GM19043 (cell line): Measurements from ENCODE around the gene CLEC12A.
"Not testable (repeated sequence)": the region's sequence is repeated elsewhere in the genome, so short reads cannot be mapped to it uniquely, and the experiment has no call there.

Source experiments
- ATAC-seq: cut with Tn5 transposase; IDR thresholded peaks from one replicate; pipeline ENCODE4 v1.9.1; 2021; ENCODE audit warnings: low read depth; ENCODE audit not compliant: unreplicated experiment

CLEC12A gene

DNA sequence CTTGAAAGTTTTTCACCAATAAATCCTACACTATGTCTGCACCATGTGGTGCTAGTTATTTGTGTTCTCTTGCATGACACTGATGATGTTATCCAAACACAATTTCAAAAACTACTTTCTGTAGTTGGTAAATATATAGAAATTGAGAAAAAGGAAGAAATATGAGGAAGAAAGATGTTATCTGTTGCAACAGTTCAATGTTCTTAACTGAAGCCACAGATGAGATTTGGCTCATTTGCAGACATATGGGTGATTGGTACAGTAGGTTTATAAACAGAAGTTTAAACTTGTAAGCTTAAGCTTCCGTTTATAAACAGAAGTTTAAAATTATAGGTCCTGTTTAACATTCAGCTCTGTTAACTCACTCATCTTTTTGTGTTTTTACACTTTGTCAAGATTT, at the start of gene CLEC12A:
CLEC12A (plus strand) TSS at position 229 of the 400 bp plus-strand sequence. CDS start 188 bp downstream, outside the sequence.
- no peak for ATAC-seq

DNA sequence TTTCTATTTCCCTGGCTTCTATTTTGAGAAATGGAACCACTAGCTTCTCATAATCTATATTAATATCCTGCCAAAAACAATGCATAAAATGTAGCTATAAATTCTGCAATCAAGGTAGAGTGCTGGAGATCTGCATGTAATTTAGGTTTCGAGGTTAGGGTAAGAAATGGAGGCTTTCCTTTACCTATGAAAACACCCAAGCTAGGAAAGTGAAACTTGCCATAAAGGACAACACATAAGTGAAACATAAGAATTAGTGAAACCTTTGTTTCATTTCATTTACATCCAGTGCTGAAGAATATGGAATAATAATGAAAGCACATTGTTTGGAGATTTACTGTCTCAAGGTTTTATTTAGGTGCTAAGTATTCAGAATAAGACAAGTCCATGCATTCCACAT, 48.8 kb upstream of the CLEC12A start:
- no peak for ATAC-seq

DNA sequence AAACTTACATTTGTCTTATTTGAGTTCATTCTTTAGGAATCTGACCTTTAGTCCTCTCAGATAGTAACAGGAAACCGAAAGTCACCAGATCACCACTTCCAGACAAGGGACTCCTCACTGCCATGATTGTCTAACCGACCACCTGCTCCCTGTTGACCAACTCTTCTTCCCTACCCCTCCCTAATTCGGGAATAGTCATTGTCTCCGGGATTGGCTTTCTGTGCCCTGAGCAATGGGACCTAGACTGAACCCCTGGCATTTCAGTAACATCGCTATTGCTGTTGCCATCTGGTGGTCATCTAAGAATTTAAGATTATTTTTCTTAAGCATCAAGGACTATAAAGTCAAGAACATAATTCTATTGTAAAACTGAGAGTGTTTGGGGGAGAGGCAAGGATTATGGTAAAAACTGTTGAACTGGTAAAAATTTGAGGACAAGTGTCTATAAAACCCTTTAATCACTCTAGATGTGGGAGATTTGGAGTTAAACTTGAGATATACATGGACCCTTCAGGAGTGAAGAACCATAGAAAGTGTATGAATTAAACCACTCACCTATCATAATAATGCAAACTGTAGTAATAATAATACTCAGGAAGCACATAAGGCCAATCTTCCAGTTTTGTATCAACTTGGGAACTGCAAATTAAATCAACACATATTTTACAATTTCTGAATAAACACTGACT, 45.4 kb upstream of the CLEC12A start:
- no peak for ATAC-seq

DNA sequence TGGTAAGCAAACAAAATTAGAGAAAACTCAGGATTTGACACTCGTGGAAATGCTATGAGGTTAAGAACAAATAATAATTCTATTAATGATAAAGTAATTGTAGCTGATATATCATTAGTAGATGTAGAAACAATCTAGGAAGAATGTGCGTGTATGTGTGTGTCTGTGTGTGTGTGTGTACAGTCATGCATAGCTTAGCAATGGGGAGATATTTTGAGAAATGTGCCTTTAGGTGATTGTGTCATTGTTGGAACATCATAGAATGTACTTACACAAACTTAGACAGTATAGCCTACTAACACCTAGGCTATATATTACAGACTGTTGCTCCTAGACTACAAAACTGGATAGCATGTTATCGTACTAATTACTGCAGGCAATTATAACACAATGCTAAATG, 44.3 kb upstream of the CLEC12A start:
- no peak for ATAC-seq

DNA sequence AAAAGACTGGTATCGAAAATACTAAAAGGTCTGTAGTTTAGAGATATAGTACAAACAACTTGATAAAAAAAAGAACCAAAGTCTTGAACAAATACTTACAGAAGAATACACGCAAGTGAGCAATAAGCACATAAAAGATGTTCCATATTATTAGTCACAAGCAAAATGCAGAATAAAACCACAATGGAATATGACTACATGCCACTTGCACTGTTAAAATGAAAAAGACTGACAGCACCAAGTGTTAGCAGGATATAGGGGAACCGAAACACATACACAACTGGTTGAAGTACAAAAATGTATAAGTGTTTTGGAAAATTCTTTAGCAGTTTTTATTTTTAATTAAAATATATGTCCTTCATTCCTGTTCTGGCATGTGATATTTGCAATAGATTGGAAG, 42.6 kb upstream of the CLEC12A start:
- no peak for ATAC-seq

DNA sequence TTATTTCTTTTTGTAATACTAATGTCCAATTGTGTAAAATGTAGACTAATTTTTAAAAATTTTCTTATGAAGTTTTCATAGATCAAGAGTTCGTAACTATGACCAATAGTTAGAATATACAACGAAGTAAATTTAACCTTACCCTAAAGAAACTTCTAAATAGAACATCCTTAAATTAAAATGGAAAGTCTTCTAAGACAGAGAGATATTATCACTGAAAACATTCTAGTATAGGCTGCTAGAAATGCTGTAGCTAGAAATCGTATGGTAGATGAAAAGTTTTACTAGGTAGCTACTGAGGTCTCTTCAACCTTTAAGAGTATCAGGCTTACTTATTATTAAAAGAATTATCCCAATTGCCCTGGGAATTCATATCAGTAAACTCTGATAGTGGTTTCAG, 40.0 kb upstream of the CLEC12A start:
- no peak for ATAC-seq

DNA sequence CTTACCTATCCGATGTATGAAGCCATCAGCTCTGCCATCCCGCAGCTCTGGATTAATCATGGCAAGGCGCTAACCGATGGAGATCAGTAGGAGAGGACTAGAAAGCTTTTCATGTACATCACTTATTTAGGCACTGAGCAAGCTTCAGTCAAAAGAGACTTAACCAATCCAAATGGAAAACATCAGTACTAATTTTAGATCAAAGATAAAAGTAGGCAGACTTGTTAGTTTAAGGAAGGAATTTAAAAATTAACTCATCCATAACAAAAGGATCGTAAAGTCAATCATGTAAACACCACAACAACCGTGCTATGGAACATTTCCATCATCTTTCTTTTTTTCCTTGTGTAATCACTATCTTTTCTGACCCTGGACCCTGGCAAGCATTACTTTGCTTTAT, 38.9 kb upstream of the CLEC12A start, which contains the start of gene CLEC2A:
CLEC2A (minus strand) TSS at position 101 of the 400 bp plus-strand sequence; CDS start at position 60, 41 bp downstream.
- no peak for ATAC-seq

DNA sequence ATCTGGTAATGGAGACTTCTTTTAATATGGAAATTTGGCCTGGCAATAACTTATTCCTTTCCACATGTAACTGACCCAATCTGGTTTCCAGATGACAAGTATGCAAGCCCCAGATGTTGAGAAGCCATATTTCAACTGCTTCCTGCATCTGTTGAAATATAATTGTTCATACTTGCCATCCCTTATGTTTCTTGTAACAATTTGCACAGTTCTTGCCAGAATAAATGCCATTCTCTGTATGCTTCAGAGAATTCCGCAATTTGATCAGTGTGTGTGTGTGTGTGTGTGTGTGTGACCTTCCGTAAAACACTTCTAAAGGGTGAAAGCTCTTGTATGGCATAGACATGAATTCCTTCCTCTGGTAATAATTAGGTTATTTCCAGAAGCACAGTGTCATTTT, 37.3 kb upstream of the CLEC12A start:
- ATAC-seq = no peak

DNA sequence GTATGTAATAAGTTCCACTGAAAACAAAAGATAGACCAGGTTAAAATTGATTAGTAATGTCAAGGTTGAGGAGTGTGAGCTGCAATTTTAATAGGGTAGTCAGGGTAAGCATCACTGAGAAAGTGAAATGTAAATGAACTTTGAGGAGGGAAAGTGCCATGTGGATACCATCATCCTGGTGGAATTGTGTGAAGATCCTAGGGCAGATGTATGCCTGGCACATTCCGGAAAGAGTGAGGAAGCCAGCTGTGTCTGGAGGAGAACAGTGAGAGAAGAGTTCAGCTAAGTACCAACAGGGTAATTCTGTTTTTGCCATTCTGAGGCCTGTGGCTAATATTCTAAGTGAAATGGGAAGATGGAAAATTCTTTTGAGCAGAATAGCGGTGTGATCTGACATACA, 36.2 kb upstream of the CLEC12A start:
- ATAC-seq = no peak

DNA sequence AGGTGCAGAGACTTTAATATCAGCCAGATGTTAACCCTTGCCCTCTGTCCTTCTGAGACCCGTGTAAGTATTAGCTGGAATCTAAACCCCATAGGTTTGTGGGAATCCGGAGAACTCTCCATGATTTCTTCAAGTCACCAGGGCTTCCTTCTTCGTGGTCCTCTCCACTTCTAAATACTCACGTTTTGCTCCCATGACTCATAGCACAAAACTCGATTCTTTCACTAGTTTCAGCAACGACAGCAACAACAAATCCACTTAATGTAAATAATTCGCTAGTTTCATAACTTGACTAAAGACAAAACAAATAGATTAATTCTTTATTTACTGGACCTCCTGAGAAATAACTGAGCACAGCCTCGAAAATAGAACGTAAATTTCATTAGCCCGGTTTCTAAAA, 34.6 kb upstream of the CLEC12A start:
- no peak for ATAC-seq

DNA sequence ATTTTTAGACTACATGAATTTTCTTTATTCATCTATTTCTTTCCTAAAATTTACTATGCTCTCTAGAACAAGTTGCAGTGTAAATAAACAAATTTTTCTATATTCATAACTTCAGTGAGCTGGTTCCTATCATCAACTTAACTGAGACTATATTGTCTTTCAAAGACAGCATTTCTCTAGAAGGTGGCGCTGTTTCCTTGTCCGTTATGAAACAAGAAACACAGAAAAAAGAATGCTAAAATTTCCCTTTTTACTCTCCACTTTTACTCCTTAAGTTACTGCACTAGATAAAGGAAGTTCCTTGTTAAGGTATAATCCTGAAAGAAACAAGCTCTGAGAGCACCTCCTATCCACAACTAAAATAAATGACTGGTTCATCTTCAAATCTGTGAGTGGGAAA, 30.8 kb upstream of the CLEC12A start:
- ATAC-seq = no peak

DNA sequence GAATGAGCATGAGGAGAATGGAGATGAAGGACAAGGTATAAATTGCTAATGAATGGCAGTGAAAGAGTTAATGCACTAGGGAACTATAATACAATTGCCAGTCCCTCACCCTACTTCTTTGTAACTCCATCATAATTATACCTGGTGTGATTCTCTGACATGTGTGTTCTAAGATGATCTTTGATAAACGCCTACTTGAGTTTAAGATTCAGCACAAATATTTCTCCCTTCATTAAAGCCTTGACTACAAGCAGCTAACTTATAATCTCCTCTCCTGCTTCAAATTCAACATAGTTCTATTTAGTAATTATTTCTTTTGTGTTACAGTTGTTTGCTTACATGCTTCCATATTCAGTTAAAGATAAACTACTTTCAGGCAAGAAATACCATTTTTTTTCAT, 29.4 kb upstream of the CLEC12A start:
- ATAC-seq = no peak

DNA sequence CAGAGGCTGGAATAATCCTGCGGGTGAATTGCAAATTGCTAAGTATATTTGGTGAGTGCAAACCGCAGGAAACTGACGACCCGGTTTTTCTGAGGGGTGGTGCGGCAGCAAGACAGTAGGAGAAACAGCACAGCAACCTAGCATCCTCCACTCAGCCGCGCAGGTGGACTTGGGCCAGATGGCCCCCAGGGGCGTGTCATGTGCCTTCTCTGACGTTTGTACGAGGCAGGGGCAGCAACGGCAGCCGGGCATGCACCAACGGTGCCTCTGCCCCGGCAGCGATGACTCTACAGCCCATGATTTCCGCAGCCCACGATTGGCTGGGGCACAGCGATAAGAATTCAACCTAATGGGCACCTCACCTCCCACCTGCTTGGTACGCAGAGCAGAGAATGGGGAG, 28.0 kb upstream of the CLEC12A start:
- ATAC-seq = no peak

DNA sequence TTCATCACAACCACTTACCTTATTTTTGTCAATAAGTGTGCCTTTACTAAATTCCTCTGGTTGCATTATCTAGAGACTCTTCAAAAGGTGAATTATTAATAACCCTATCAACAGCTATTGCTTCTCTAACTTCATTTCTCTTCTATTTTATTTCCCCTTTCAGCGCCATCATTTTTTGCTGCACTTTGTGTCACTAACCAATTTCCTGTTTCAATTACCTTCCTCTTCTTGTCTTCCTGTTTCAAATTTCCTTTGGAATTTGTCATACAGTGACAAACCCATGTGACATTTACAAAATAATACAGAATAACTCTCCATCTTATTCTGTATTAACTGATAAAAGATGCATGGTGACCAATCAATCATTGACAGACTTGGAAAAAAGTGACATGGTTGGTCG, 26.8 kb upstream of the CLEC12A start:
- ATAC-seq = no peak

DNA sequence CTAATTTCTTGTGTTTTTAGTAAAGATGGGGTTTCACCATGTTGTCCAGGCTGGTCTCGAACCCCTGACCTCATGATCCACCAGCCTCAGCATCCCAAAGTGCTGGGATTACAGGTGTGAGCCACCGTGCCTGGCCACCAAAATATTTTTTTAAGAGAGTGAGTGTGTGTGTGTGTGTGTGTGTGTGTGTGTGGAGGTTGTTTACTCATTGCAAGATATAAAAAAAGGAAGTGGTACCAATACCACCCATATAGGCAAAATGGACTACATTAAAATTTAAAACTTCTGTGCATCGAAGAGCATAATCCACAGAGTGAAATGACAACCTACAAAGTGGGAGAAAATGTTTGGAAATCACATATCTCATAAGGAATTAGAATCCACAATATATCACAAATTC, 23.5 kb upstream of the CLEC12A start:
- ATAC-seq = no peak

DNA sequence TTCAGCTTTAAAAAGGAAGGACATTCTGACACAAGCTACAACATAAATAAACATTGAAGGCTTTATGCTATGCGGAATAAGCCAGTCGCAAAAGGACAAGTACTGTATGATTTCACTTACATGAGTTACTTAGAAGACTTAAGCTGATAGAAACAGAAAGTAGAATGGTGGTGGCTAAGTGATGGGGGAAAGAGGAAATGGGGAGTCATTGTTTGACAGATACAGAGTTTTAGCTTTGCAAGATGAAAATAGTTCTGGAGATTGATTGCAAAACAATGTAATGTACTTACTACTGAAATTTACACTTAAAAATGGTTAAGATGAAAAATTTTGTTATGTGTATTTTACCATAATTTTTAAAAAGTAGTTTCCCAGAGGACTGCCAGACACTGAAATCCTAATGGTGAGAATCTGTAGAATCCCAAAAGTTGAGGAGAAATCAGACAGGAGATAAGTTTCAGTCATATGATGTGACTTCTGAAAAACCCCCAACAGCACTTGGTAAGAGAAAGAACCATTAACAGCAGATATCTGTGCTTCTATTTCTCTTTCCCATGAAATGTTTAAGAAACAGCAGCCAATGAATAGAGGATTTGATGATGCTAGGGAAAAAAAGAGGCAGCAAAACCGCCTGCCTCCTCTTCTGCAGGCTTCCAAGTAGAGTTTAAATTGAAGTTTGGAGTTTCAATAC, 22.5 kb upstream of the CLEC12A start:
- peak; percentile 91 for ATAC-seq

DNA sequence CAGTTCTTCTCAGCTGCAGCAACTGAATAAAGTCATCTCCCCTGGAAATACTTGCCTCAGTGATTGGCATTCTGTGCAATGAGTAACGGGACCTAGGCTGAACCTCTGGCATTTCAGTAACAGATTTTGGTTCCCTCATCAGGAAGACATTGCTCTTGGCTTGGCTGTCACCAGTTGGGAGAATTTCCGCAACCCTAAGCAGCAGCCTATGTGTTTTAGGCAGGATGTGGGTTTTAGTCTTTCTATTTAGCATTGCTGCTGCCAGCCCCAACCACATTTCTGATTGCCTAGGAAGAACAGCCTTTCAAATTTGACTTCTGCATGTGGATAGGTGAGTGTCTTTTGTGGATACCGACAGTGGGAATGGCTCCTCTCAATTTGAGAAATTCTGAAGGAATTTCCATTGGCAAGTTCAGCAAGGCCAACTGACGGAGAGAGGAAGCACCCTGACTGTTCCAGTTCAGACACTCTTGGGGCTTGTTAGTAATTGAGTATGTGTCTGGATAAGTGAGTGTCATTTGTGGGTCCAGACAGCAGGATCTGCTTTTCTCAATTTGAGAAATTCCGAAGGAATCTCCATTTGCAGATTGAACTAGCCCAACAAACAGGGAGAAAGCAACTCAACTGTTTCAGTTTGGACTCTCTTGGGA, 20.1 kb upstream of the CLEC12A start:
- peak; percentile 38 for ATAC-seq

DNA sequence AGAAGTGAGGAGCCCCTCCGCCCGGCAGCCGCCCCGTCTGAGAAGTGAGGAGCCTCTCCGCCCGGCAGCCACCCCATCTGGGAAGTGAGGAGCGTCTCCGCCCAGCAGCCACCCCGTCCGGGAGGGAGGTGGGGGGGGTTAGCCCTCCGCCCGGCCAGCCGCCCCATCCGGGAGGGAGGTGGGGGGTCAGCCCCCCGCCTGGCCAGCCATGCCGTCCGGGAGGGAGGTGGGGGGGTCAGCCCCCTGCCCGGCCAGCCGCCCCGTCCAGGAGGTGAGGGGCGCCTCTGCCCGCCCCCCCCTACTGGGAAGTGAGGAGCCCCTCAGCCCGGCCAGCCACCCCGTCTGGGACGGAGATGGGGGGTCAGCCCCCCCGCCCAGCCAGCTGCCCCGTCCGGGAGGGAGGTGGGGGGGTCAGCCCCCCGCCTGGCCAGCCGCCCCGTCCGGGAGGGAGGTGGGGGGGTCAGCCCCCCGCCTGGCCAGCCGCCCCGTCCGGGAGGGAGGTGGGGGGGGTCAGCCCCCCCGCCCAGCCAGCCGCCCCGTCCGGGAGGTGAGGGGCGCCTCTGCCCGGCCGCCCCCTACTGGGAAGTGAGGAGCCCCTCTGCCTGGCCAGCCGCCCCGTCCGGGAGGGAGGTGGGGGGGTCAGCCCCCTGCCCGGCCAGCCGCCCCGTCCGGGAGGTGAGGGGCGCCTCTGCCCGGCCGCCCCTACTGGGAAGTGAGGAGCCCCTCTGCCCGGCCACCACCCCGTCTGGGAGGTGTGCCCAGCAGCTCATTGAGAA, 18.1 kb upstream of the CLEC12A start:
- ATAC-seq = not testable (repeated sequence)

DNA sequence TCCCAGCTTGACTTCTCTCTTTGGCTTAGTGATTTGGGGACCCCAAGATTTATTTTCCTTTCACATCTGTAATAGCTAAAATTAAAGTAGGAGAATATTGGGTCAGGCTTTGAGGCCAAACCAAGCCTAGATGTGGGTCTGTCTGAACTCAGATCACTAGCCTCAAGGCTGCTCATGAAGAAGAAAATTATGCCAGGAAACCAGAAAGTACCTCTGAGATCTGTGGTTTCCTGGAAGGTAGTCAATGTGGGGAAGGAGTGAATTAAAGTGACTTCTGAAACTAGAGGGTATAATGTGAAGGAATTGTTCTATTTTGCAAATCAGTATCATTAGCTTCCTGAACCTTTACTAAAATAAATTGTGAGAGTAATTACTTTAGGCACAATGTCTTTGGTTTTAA, 13.4 kb upstream of the CLEC12A start:
- ATAC-seq = no peak

DNA sequence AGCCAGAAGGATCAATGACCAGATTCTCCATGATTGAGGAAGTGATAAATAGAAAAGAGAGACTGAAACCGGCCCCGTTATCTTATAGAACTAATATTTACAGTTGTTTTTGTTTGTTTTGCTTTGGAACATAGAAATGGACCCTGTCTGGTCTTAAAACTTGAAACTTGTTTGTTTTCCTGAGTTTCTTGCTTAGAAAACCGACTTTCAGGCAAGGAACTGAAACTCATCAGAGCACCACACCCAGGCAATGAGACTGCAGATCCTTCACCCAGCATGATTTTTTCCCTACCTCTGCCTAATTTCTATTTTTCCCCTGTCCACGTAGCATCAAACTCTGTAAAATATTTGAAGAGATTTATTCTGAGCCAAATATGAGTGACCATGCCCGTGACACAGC, 10.6 kb upstream of the CLEC12A start:
- ATAC-seq = no peak

DNA sequence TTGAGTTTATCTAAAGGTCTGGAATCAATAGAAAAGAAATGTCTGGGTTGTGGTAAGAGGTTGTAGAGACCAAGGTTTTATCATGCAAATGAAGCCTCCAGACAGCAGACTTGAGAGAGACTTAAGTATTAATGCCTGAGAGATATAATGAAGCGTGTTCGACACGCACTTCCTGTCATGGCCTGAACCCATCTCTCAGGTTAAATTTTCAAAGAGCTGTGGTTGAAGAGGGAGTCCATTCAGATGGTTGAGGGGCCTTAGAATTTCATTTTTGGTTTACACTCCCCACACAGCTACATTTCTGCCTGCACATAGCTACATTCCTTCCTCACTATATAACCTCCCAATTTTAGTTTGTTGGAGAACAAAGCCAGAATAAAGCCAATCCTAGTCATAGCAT, 10.1 kb upstream of the CLEC12A start:
- peak; percentile 92 for ATAC-seq
